GM12892 (cell line): ENCODE measurements around the gene CC2D2B.

ENCODE experiments used
- POLR2A ChIP-seq: IDR thresholded peaks from 2 replicates; pipeline ENCODE4 v1.6.1; 2011; ENCODE audit warnings: low read depth, low read length, control low read depth
- POLR2AphosphoS5 ChIP-seq: IDR thresholded peaks from 2 replicates; pipeline ENCODE4 v1.6.1; 2011; ENCODE audit warnings: low read depth, low read length, control low read depth

DNA sequence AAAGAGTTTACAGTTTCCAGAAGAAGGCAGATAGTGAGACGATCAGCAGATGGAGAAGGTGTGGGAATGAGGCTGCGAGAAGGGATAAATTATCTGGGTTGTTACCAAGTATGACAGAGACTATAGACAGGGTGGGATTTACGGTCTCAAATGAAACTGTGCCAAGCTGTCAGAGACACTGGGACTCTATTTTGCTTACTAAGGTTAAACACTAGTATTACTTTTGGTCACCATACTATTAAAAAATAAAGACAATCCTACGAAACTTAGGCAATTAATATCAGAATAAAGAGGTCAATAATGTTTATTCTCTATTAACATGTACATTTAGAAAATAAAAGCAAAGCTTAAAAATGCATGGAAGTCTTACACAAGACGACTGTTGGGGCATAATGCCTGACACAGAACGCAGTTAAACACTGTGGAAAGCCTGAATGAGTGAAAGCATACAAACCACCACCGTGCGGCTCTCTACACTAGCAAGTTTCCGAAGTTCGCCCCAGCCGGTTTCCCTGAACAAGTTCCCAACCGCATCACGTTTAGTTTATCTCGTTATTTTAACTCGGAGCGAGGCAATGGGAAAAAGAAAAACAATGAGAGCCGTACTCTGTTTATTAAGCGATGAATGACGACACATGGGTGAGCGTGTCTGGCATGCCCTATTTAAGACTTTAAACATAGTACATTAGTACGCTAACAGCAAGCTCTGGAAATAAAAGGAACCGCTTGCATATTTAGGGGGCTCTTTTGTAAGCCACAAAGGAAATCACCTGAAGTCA lies 909 bp upstream of the CC2D2B start:
- TF ChIP-seq POLR2A = no peak
- TF ChIP-seq POLR2AphosphoS5 = no peak
